ENCODE data around the gene FBXO4.

Gene FBXO4

DNA sequence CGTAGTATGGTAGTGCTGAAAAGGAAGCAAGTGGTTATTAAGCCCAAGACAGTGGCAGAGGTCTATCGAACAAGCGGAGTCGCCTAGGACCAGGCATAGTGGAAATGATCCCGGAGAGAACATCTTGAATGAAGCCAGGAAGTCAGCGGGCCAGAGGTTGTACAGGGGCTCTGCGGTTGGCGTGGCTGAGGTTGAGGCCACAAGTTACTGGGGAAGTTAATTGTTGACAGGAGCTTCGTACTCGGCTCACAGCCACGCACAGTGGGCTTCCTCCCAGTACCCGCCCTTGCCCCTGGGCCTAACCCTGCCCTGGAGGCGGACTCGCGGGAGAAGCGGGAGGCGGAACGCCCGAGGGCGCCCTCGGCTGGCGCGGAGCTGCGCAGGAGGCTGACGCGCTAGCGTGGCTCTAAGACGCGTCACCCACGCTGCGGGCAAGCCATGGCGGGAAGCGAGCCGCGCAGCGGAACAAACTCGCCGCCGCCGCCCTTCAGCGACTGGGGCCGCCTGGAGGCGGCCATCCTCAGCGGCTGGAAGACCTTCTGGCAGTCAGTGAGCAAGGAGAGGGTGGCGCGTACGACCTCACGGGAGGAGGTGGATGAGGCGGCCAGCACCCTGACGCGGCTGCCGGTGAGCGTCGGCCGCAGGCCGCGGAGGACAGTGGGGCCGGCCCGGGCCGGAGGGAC is at the start of gene FBXO4:
Gene FBXO4 (plus strand): TSS at position 410 of the 683 bp plus-strand sequence. CDS start 29 bp downstream, at position 439.
- Histone ChIP-seq H3K79me2 (ENCODE audit: insufficient read depth, low read depth) (no peaks in the 10 kb centered on the region), H3K4me2 (peak within 1 kb of the TSS; percentile 92), H3K4me1 (ENCODE audit: low read depth, poor library complexity, severe bottlenecking) (peaks cover 22% of the 10 kb centered on the region), H3K9ac (peak within 1 kb of the TSS; percentile 95), H3K27ac (peak within 1 kb of the TSS; percentile 44), H4K20me1 (ENCODE audit: insufficient read depth) (no peaks in the 10 kb centered on the region), H3K27me3 (ENCODE audit: insufficient read depth, low read depth) (no peaks in the 10 kb centered on the region), H2AFZ (ENCODE audit: low read depth) (peak within 1 kb of the TSS; percentile 96), H3K36me3 (ENCODE audit: insufficient read depth) (no peaks in the 10 kb centered on the region), H3K4me3 (IDR thresholded peaks at IDR 0.05; ENCODE audit: insufficient read depth, low read depth, low read length) (no peak within 1 kb of the TSS)
- peak; percentile 54 for TF ChIP-seq CTCF (conservative IDR thresholded peaks at IDR 0.05; ENCODE audit: low read depth, low read length)

GRCh38 chr5:41876678-41877077 is 48.4 kb upstream of the FBXO4 start:
- no peak overlapping the region for H3K27ac ChIP-seq
- H2AFZ ChIP-seq (ENCODE audit: low read depth): no peak overlapping the region
- no peaks in the 10 kb centered on the region for H3K36me3 ChIP-seq (ENCODE audit: insufficient read depth)
- H3K9ac ChIP-seq: no peak overlapping the region
- no peak for TF ChIP-seq CTCF (conservative IDR thresholded peaks at IDR 0.05; ENCODE audit: low read depth, low read length)
- no peaks in the 10 kb centered on the region for H3K79me2 ChIP-seq (ENCODE audit: insufficient read depth, low read depth)
- H3K27me3 ChIP-seq (ENCODE audit: insufficient read depth, low read depth): no peaks in the 10 kb centered on the region
- no peak overlapping the region for H3K4me3 ChIP-seq (IDR thresholded peaks at IDR 0.05; ENCODE audit: insufficient read depth, low read depth, low read length)
- H4K20me1 ChIP-seq (ENCODE audit: insufficient read depth): no peaks in the 10 kb centered on the region
- H3K4me2 ChIP-seq: no peak overlapping the region
- H3K4me1 ChIP-seq (ENCODE audit: low read depth, poor library complexity, severe bottlenecking): peaks cover 51% of the 10 kb centered on the region

DNA sequence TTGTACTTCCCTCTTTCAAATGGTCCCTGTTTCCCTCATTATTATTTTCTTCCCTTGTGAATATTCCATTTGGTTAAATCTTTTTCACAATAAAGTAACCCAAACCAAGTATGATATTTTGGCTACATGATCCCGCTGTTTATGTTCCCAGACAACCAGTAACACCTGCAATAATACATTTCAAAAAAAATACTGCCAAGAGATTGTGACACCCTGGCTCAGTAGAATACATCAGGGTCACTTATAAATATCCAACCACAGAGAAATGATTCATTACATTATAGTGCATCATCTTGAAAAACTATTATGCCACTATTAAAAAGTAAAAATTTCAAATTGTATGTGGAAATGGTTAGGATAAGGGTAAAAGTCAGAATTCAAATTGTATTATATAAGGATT is 47.7 kb upstream of the FBXO4 start:
- Histone ChIP-seq H2AFZ (ENCODE audit: low read depth) (no peak overlapping the region), H3K36me3 (ENCODE audit: insufficient read depth) (no peaks in the 10 kb centered on the region), H3K79me2 (ENCODE audit: insufficient read depth, low read depth) (no peaks in the 10 kb centered on the region), H4K20me1 (ENCODE audit: insufficient read depth) (no peaks in the 10 kb centered on the region), H3K27ac (no peak overlapping the region), H3K27me3 (ENCODE audit: insufficient read depth, low read depth) (no peaks in the 10 kb centered on the region), H3K4me3 (IDR thresholded peaks at IDR 0.05; ENCODE audit: insufficient read depth, low read depth, low read length) (no peak overlapping the region), H3K9ac (no peak overlapping the region), H3K4me1 (ENCODE audit: low read depth, poor library complexity, severe bottlenecking) (peaks cover 51% of the 10 kb centered on the region), H3K4me2 (no peak overlapping the region)
- TF ChIP-seq CTCF (conservative IDR thresholded peaks at IDR 0.05; ENCODE audit: low read depth, low read length): no peak

DNA sequence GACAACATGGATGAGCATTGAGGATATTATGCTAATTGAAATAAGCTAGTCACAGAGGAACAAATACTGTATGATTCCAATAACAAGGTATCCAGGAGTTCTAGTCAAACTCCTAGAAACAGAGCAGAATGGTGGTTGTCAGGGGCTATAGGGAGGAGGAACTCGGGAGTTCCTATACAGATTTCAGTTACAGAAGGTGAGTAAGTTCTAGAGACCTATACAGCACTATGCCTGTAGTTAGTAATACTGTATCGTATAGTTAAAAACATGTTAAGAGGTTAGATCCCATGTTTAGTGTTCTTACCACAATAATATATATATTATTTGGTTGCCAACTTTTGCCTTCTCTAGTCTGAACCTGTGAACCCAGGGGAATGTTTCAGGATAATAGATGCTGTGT is 46.9 kb upstream of the FBXO4 start:
- no peak overlapping the region for H3K4me2 ChIP-seq
- no peak overlapping the region for H2AFZ ChIP-seq (ENCODE audit: low read depth)
- no peaks in the 10 kb centered on the region for H3K36me3 ChIP-seq (ENCODE audit: insufficient read depth)
- no peaks in the 10 kb centered on the region for H4K20me1 ChIP-seq (ENCODE audit: insufficient read depth)
- no peak for TF ChIP-seq CTCF (conservative IDR thresholded peaks at IDR 0.05; ENCODE audit: low read depth, low read length)
- H3K27ac ChIP-seq: no peak overlapping the region
- no peak overlapping the region for H3K9ac ChIP-seq
- H3K4me3 ChIP-seq (IDR thresholded peaks at IDR 0.05; ENCODE audit: insufficient read depth, low read depth, low read length): no peak overlapping the region
- no peaks in the 10 kb centered on the region for H3K27me3 ChIP-seq (ENCODE audit: insufficient read depth, low read depth)
- peaks cover 52% of the 10 kb centered on the region for H3K4me1 ChIP-seq (ENCODE audit: low read depth, poor library complexity, severe bottlenecking)
- H3K79me2 ChIP-seq (ENCODE audit: insufficient read depth, low read depth): no peaks in the 10 kb centered on the region

All from KMS-11 (cell line).